Endothelial cell of umbilical vein (primary cell): ENCODE data around the gene MEI4.

Source experiments
- CTCF ChIP-seq, 2 donors: IDR thresholded peaks; 1 replicate in 1 of 2; 2 replicates in 1 of 2; pipeline ENCODE4 v1.5.1; 2011; ENCODE audit warnings: low read length in 2 of 2, mild to moderate bottlenecking in 2 of 2, moderate library complexity in 2 of 2, control low read depth in 1 of 2, inconsistent platforms in 1 of 2, low read depth in 1 of 2; ENCODE audit not compliant: insufficient read depth in 1 of 2; ENCODE audit errors: extremely low read depth in 1 of 2
- EZH2 ChIP-seq: IDR thresholded peaks from 2 replicates; pipeline ENCODE4 v1.6.1; 2012; ENCODE audit warnings: borderline replicate concordance, low read depth, mild to moderate bottlenecking, moderate library complexity, low read length, inconsistent platforms; ENCODE audit not compliant: severe bottlenecking
- FOS ChIP-seq: IDR thresholded peaks from 2 replicates; pipeline ENCODE4 v1.6.1; 2011; ENCODE audit warnings: mild to moderate bottlenecking, low read length, moderate library complexity, borderline replicate concordance; ENCODE audit not compliant: insufficient read depth
- GATA2 ChIP-seq: IDR thresholded peaks from 2 replicates; pipeline ENCODE4 v1.7.0; 2011; ENCODE audit warnings: low read depth, mild to moderate bottlenecking, moderate library complexity, mixed read lengths, low read length; ENCODE audit not compliant: insufficient read length, insufficient read depth
- MAX ChIP-seq: IDR thresholded peaks from 2 replicates; pipeline ENCODE4 v1.6.1; 2011; ENCODE audit not compliant: insufficient read depth, insufficient read length
- POLR2A ChIP-seq: IDR thresholded peaks from 2 replicates; pipeline ENCODE4 v1.6.1; 2012; ENCODE audit warnings: low read depth, mild to moderate bottlenecking, control low read depth, low read length
- POLR2AphosphoS5 ChIP-seq: IDR thresholded peaks from 2 replicates; pipeline ENCODE4 v1.6.1; 2012; ENCODE audit warnings: low read depth, mild to moderate bottlenecking, control low read depth, low read length, moderate library complexity; ENCODE audit not compliant: insufficient read depth

DNA sequence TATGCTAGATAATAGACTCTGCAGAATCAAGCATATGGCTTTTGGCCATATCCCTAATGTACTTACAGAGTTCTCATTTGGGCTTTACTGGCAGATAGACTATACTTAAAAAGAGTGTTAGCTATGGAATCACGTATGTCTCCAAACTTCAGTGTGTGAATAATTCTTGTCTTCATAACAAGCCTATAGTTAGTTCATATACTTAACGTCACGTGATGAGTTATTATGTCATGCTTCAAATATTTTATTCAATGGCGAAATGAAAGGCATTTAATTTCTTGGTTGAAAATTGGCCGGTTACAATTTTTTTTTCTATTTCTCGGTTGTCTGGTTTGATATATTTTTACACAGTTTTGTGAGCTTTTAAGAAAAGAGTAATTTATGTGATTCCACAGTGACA, 62.7 kb downstream of the MEI4 start:
- TF ChIP-seq CTCF (IDR thresholded peaks at IDR 0.05; ENCODE audit: extremely low read depth in 1 of 2, insufficient read depth in 1 of 2, low read depth in 1 of 2, low read length in 2 of 2) (no peak), POLR2A (no peak), POLR2AphosphoS5 (no peak), EZH2 (no peak), FOS (no peak), GATA2 (no peak), MAX (no peak)
